ENCODE results near the gene RELN.

The RELN gene

DNA sequence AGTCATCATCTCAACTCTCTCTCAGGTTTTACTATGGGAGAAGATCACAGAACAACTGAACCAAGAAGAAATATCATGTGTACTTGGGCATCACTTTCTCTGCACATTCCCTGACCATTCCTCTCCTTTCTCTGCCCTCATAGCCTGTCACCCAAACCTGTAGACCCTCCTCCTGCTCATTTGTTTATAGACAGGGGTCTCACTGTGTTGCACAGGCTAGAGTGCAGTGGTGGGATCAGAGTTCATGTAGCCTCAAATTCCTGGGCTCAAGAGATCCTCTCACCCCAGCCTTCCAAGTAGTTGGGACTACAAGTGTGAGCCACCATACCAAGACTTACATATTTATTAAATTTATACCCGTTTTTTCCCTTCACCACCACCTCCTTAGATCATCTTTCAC is 282.7 kb downstream of the RELN start:
- no peak for TF ChIP-seq POLR2AphosphoS5 (IDR thresholded peaks at IDR 0.05; ENCODE audit: low read depth, low read length)
- no peak for TF ChIP-seq SIN3A (IDR thresholded peaks at IDR 0.05; ENCODE audit: borderline replicate concordance, insufficient read depth, low read length)
- TF ChIP-seq, protein P1, sequence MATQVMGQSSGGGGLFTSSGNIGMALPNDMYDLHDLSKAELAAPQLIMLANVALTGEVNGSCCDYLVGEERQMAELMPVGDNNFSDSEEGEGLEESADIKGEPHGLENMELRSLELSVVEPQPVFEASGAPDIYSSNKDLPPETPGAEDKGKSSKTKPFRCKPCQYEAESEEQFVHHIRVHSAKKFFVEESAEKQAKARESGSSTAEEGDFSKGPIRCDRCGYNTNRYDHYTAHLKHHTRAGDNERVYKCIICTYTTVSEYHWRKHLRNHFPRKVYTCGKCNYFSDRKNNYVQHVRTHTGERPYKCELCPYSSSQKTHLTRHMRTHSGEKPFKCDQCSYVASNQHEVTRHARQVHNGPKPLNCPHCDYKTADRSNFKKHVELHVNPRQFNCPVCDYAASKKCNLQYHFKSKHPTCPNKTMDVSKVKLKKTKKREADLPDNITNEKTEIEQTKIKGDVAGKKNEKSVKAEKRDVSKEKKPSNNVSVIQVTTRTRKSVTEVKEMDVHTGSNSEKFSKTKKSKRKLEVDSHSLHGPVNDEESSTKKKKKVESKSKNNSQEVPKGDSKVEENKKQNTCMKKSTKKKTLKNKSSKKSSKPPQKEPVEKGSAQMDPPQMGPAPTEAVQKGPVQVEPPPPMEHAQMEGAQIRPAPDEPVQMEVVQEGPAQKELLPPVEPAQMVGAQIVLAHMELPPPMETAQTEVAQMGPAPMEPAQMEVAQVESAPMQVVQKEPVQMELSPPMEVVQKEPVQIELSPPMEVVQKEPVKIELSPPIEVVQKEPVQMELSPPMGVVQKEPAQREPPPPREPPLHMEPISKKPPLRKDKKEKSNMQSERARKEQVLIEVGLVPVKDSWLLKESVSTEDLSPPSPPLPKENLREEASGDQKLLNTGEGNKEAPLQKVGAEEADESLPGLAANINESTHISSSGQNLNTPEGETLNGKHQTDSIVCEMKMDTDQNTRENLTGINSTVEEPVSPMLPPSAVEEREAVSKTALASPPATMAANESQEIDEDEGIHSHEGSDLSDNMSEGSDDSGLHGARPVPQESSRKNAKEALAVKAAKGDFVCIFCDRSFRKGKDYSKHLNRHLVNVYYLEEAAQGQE (IDR thresholded peaks at IDR 0.05; ENCODE audit: insufficient read depth in 1 of 2, low read depth in 2 of 2, low read length in 2 of 2) = no peak
- TF ChIP-seq TAF1 (IDR thresholded peaks at IDR 0.05; ENCODE audit: borderline replicate concordance, insufficient read depth, low read length) = no peak

DNA sequence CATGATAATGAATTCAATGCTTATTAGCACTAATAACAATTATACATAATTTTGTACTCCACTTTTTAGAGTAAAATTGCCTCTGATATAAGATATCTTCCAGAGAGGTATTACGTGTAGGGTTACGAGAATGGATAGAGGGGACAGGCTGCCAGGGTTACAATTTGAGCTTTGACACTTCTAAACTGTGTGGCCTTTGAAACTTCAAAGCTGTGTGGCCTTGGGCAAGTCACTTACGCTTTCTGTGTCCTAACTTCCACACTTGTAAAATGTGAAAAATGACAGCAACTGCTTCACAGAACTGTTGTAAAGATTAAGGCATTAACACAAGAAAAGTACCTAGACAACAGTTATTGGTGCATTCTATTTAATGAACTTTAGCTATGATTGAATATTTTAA is 283.9 kb downstream of the RELN start:
- TF ChIP-seq, protein P1 (IDR thresholded peaks at IDR 0.05; ENCODE audit: insufficient read depth in 1 of 2, low read depth in 2 of 2, low read length in 2 of 2) = no peak
- TF ChIP-seq POLR2AphosphoS5 (IDR thresholded peaks at IDR 0.05; ENCODE audit: low read depth, low read length) = no peak
- TF ChIP-seq TAF1 (IDR thresholded peaks at IDR 0.05; ENCODE audit: borderline replicate concordance, insufficient read depth, low read length) = no peak
- TF ChIP-seq FOXP2 (optimal IDR thresholded peaks at IDR 0.05; ENCODE audit: borderline replicate concordance, extremely low read depth, extremely low read length, insufficient read depth) = no peak
- no peak for TF ChIP-seq SIN3A (IDR thresholded peaks at IDR 0.05; ENCODE audit: borderline replicate concordance, insufficient read depth, low read length)

DNA sequence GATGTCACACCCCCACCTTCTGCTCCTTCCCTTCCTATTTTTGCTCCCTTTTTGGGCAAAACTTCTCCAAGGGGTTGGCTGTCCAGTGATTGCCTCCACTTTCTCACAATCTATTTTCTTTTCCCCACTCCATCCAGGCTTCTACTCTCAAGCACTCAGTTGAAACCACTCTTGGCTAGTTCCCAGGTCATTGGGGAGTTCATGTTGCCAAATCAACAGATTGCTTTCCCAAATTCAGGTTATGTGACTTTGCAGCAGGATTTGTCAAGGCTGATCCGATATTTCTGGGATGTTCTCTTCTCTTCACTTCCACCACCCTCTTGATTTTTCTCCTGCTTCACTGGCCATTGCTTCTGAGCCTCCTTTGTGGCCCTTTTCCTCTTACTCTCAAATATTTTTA is 284.8 kb downstream of the RELN start:
- no peak for TF ChIP-seq POLR2AphosphoS5 (IDR thresholded peaks at IDR 0.05; ENCODE audit: low read depth, low read length)
- TF ChIP-seq FOXP2 (optimal IDR thresholded peaks at IDR 0.05; ENCODE audit: borderline replicate concordance, extremely low read depth, extremely low read length, insufficient read depth) = no peak
- TF ChIP-seq, protein P1 (IDR thresholded peaks at IDR 0.05; ENCODE audit: insufficient read depth in 1 of 2, low read depth in 2 of 2, low read length in 2 of 2) = no peak
- TF ChIP-seq TAF1 (IDR thresholded peaks at IDR 0.05; ENCODE audit: borderline replicate concordance, insufficient read depth, low read length) = no peak
- TF ChIP-seq SIN3A (IDR thresholded peaks at IDR 0.05; ENCODE audit: borderline replicate concordance, insufficient read depth, low read length) = no peak

DNA sequence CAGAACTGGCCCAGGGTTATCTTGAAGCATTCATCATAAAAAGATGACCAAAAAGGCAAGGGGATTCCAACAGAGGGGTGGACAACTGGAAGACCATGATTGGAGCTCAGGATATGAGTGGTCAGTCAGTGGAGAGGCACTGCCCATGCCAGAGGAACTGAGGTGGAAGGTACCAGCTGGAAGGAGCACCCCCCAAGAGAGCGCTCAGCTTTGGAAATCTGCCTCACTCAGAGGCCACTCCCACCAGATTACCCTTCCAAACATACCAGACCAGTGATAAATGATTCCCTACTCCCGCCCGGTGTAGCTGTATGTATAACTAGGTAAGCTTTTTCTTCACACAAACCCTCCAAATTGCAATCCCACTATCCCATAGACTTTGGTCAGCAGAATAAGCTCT is 286.5 kb downstream of the RELN start:
- TF ChIP-seq FOXP2 (optimal IDR thresholded peaks at IDR 0.05; ENCODE audit: borderline replicate concordance, extremely low read depth, extremely low read length, insufficient read depth) (no peak), POLR2AphosphoS5 (IDR thresholded peaks at IDR 0.05; ENCODE audit: low read depth, low read length) (no peak), SIN3A (IDR thresholded peaks at IDR 0.05; ENCODE audit: borderline replicate concordance, insufficient read depth, low read length) (no peak), TAF1 (IDR thresholded peaks at IDR 0.05; ENCODE audit: borderline replicate concordance, insufficient read depth, low read length) (no peak)
- TF ChIP-seq, protein P1 (IDR thresholded peaks at IDR 0.05; ENCODE audit: insufficient read depth in 1 of 2, low read depth in 2 of 2, low read length in 2 of 2) = no peak

DNA sequence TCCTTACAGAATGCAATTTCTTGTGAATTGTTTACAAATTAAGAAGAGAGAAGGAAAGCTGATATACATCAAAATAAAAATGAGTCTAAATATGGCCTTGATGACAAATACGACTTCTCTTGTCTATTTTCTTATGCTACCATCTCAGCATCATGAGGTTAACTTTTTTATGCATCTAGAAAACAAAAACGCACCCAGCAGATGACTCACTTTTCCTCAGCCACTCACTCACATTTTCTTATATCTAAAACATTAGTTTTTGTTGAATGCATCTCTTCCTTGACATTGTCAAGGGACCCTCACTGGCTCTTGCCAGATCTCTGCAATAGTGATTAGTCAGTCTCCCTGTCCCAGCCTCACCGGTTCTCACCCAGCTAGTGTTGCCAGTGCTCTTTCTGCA is 287.0 kb downstream of the RELN start:
- TF ChIP-seq, protein P1 (IDR thresholded peaks at IDR 0.05; ENCODE audit: insufficient read depth in 1 of 2, low read depth in 2 of 2, low read length in 2 of 2) = no peak
- TF ChIP-seq POLR2AphosphoS5 (IDR thresholded peaks at IDR 0.05; ENCODE audit: low read depth, low read length) (no peak), TAF1 (IDR thresholded peaks at IDR 0.05; ENCODE audit: borderline replicate concordance, insufficient read depth, low read length) (no peak), FOXP2 (optimal IDR thresholded peaks at IDR 0.05; ENCODE audit: borderline replicate concordance, extremely low read depth, extremely low read length, insufficient read depth) (no peak), SIN3A (IDR thresholded peaks at IDR 0.05; ENCODE audit: borderline replicate concordance, insufficient read depth, low read length) (no peak)

Measured in PFSK-1 (cell line).